Activated T-cell treated with anti-CD3 and anti-CD28 coated beads, Interleukin-2, amount 50 U/mL, for 72 hours (primary cell): ENCODE data around the gene DNLZ. TPM values are rescaled to one million over a fixed set of nuclear protein-coding genes. Genes with fewer than 3 reads are reported as not detected.

Experiments
- ATAC-seq, 2 donors: fragments of 150-1000 bp; cut with Tn5 transposase; replicated peaks in 1 of 2; 2 replicates each; pipeline ENCODE4 v1.10.0; 2021; ENCODE audit warnings: moderate library complexity in 2 of 2, mild to moderate bottlenecking in 1 of 2
- DNase-seq, 2 donors: peaks; one replicate each; pipeline ENCODE4 v3.0.0; 2021 to 2022; ENCODE audit warnings: mixed read lengths in 1 of 2
- H3K27ac Mint-ChIP-seq: one replicate; pipeline ENCODE4 v1.8.0; 2022; ENCODE audit warnings: mild to moderate bottlenecking, moderate library complexity, mixed read lengths
- H3K27me3 Mint-ChIP-seq: one replicate; pipeline ENCODE4 v1.8.0; 2022; ENCODE audit warnings: low read depth, mixed read lengths
- H3K36me3 Mint-ChIP-seq, 2 donors: one replicate each; pipeline ENCODE4 v1.8.0; 2022; ENCODE audit warnings: mixed read lengths in 2 of 2, mild to moderate bottlenecking in 1 of 2; ENCODE audit not compliant: insufficient read depth in 2 of 2
- H3K4me1 Mint-ChIP-seq: one replicate; pipeline ENCODE4 v1.8.0; 2022; ENCODE audit warnings: low read depth, mixed read lengths
- H3K4me3 Mint-ChIP-seq, 2 donors: one replicate each; pipeline ENCODE4 v1.8.0; 2022; ENCODE audit warnings: mild to moderate bottlenecking in 2 of 2, mixed read lengths in 2 of 2, moderate library complexity in 2 of 2
- H3K9me3 Mint-ChIP-seq, 2 donors: one replicate each; pipeline ENCODE4 v1.8.0; 2022; ENCODE audit warnings: mixed read lengths in 2 of 2
- total RNA-seq, 2 donors: library from RNA; stranded (reverse); gene quantifications; one replicate each; pipeline ENCODE4 v1.2.3, GENCODE V29; 2022

The DNLZ gene
- total RNA-seq, 2 donors from 2014 or later = 10.8 to 14.4 TPM

GRCh38 chr9:136312009-136312375 lies 51.6 kb downstream of the DNLZ start:
- no peak for DNase-seq
- H3K4me1 Mint-ChIP-seq = no peaks in the 10 kb centered on the region
- peaks cover 9 to 10% of the 10 kb centered on the region in 2 donors for H3K36me3 Mint-ChIP-seq
- no peak for ATAC-seq
- no peaks in the 10 kb centered on the region for H3K27me3 Mint-ChIP-seq
- H3K4me3 Mint-ChIP-seq = no peak overlapping the region
- peaks cover 7 to 14% of the 10 kb centered on the region in 2 donors for H3K9me3 Mint-ChIP-seq
- H3K27ac Mint-ChIP-seq = no peak overlapping the region

- peak in 1 of 2 donors; percentile 38 for ATAC-seq
- peaks cover 6 to 12% of the 10 kb centered on the region in 2 donors for H3K9me3 Mint-ChIP-seq
- peaks cover 5 to 8% of the 10 kb centered on the region in 2 donors for H3K36me3 Mint-ChIP-seq
- no peaks in the 10 kb centered on the region for H3K27me3 Mint-ChIP-seq
- no peak overlapping the region for H3K27ac Mint-ChIP-seq
- DNase-seq = no peak
- no peak overlapping the region for H3K4me3 Mint-ChIP-seq
- no peaks in the 10 kb centered on the region for H3K4me1 Mint-ChIP-seq
Measured at GRCh38 chr9:136311051-136312008, 52.2 kb downstream of the DNLZ start.

GRCh38 chr9:136310273-136311030 lies 53.1 kb downstream of the DNLZ start:
- Mint-ChIP-seq H3K4me1 (no peaks in the 10 kb centered on the region), H3K36me3 (peaks cover 0 to 4% of the 10 kb centered on the region in 2 donors), H3K27me3 (no peaks in the 10 kb centered on the region), H3K4me3 (no peak overlapping the region), H3K9me3 (peaks cover 3 to 7% of the 10 kb centered on the region in 2 donors), H3K27ac (no peak overlapping the region)
- DNase-seq (no peak), ATAC-seq (no peak)

- no peak overlapping the region for H3K4me3 Mint-ChIP-seq
- no peaks in the 10 kb centered on the region for H3K4me1 Mint-ChIP-seq
- DNase-seq (no peak), ATAC-seq (no peak)
- H3K27ac Mint-ChIP-seq = no peak overlapping the region
- H3K36me3 Mint-ChIP-seq = no peaks in the 10 kb centered on the region
- H3K27me3 Mint-ChIP-seq = no peaks in the 10 kb centered on the region
- peaks cover 0 to 2% of the 10 kb centered on the region in 2 donors for H3K9me3 Mint-ChIP-seq
Measured at GRCh38 chr9:136309806-136310220, 53.7 kb downstream of the DNLZ start.

Other genes starting within 250 kb of the DNLZ start
- gene TMEM250, start 244.9 kb downstream of the DNLZ start, total RNA-seq = 10 to 100 TPM; 23.1 to 23.5 TPM
- gene LHX3, start 158.6 kb downstream of the DNLZ start, total RNA-seq = under 1 TPM in 1 of 2 donors, not detected in 1; 0.17 TPM
- 10 to 100 TPM; 21.5 to 25.1 TPM for gene QSOX2, start 117.9 kb downstream of the DNLZ start, total RNA-seq
- gene CCDC187, start 59.6 kb downstream of the DNLZ start, total RNA-seq = not detected
- gene GPSM1, start 36.2 kb downstream of the DNLZ start, total RNA-seq = 10 to 100 TPM; 11.6 to 12.3 TPM
- gene CARD9, start 9.9 kb upstream of the DNLZ start, total RNA-seq = 1 to 10 TPM; 1.2 to 1.6 TPM
- 10 to 100 TPM; 10.9 to 14.3 TPM for gene SNAPC4, start 36.4 kb upstream of the DNLZ start, total RNA-seq
- gene ENTR1, start 46.9 kb upstream of the DNLZ start, total RNA-seq = 10 to 100 TPM; 47.2 to 70.6 TPM
- gene PMPCA, start 46.9 kb upstream of the DNLZ start, total RNA-seq = 10 to 100 TPM; 61.9 to 62.7 TPM
- gene INPP5E, start 76.1 kb upstream of the DNLZ start, total RNA-seq = 10 to 100 TPM; 17.2 to 20.1 TPM
- 10 to 100 TPM; 69.5 to 74.5 TPM for gene SEC16A, start 119.3 kb upstream of the DNLZ start, total RNA-seq
- gene NOTCH1, start 182.3 kb upstream of the DNLZ start, total RNA-seq = 10 to 100 TPM; 71.6 to 84.2 TPM